GM19023 (cell line): ENCODE data around the gene MAN1C1.

Experiments
- ATAC-seq: cut with Tn5 transposase; IDR thresholded peaks from one replicate; pipeline ENCODE4 v1.9.1; 2021; ENCODE audit warnings: mild to moderate bottlenecking, moderate library complexity; ENCODE audit not compliant: unreplicated experiment

MAN1C1 gene

GRCh38 chr1:25612421-25612820 lies 4.2 kb upstream of the MAN1C1 start:
- no peak for ATAC-seq

GRCh38 chr1:25613091-25613490 lies 3.5 kb upstream of the MAN1C1 start:
- ATAC-seq, result no peak

GRCh38 chr1:25614501-25615171 lies 2.0 kb upstream of the MAN1C1 start:
- ATAC-seq, result no peak

- no peak for ATAC-seq
Observed at GRCh38 chr1:25615172-25615541, 1.4 kb upstream of the MAN1C1 start.

GRCh38 chr1:25615563-25616094 lies 962 bp upstream of the MAN1C1 start:
- no peak for ATAC-seq

GRCh38 chr1:25616987-25617624 lies 515 bp downstream of the MAN1C1 start:
- peak; percentile 2 for ATAC-seq

- ATAC-seq, result no peak
Observed at GRCh38 chr1:25617625-25618432, 1.2 kb downstream of the MAN1C1 start.

GRCh38 chr1:25618433-25618808 lies 1.8 kb downstream of the MAN1C1 start:
- ATAC-seq, result no peak

- ATAC-seq, result no peak
Observed at GRCh38 chr1:25619101-25619890, 2.7 kb downstream of the MAN1C1 start.

- no peak for ATAC-seq
Observed at GRCh38 chr1:25620211-25620610, 3.6 kb downstream of the MAN1C1 start.

GRCh38 chr1:25620701-25621350 lies 4.2 kb downstream of the MAN1C1 start:
- no peak for ATAC-seq

- no peak for ATAC-seq
Observed at GRCh38 chr1:25621876-25622275, 5.3 kb downstream of the MAN1C1 start.

- no peak for ATAC-seq
Observed at GRCh38 chr1:25622531-25622930, 5.9 kb downstream of the MAN1C1 start.

GRCh38 chr1:25623007-25623406 lies 6.4 kb downstream of the MAN1C1 start:
- no peak for ATAC-seq

- no peak for ATAC-seq
Observed at GRCh38 chr1:25623731-25624130, 7.1 kb downstream of the MAN1C1 start.

- no peak for ATAC-seq
Observed at GRCh38 chr1:25624156-25624555, 7.6 kb downstream of the MAN1C1 start.

- ATAC-seq, result no peak
Observed at GRCh38 chr1:25624604-25625003, 8.0 kb downstream of the MAN1C1 start.

- no peak for ATAC-seq
Observed at GRCh38 chr1:25626018-25626417, 9.4 kb downstream of the MAN1C1 start.

- ATAC-seq, result no peak
Observed at GRCh38 chr1:25628741-25629421, 12.3 kb downstream of the MAN1C1 start.

GRCh38 chr1:25629836-25630235 lies 13.2 kb downstream of the MAN1C1 start:
- ATAC-seq, result no peak
